Gastrocnemius medialis (tissue), 4 donors: ENCODE data around the gene PTPRJ. TPM values are rescaled to one million over a fixed set of nuclear protein-coding genes. Genes with fewer than 3 reads are reported as not detected.

ENCODE experiments used
- ATAC-seq, 2 donors: fragments of 150-250 bp; one replicate each; pipeline ENCODE4 v1.9.1; 2016
- DNase-seq, 2 donors: peaks; one replicate each; pipeline ENCODE4 v3.0.0-alpha.2; 2019
- H3K27ac ChIP-seq, 4 donors: fragments of 200-600 bp; sonication (generic); 1 replicate in 1 of 4; 2 replicates in 3 of 4; pipeline ENCODE4 v1.5.1; 2016 to 2018; ENCODE audit warnings: mild to moderate bottlenecking in 2 of 4, moderate library complexity in 1 of 4
- H3K27me3 ChIP-seq, 3 donors: fragments of 200-600 bp; sonication (generic) in 2 of 3; 1 replicate in 1 of 3; 2 replicates in 2 of 3; pipeline versions ENCODE4 v1.5.1 to v1.6.0; 2016 to 2019; ENCODE audit warnings: mild to moderate bottlenecking in 1 of 3, moderate library complexity in 1 of 3
- H3K36me3 ChIP-seq, 2 donors: fragments of 200-600 bp; sonication (generic) in 1 of 2; one replicate each; pipeline ENCODE4 v1.5.1; 2017 to 2018
- H3K4me1 ChIP-seq, 2 donors: fragments of 200-600 bp; sonication (generic) in 1 of 2; one replicate each; pipeline ENCODE4 v1.5.1; 2016 to 2017; ENCODE audit warnings: mild to moderate bottlenecking in 2 of 2
- H3K4me3 ChIP-seq, 4 donors: fragments of 200-600 bp; sonication (generic) in 3 of 4; 1 replicate in 1 of 4; 2 replicates in 3 of 4; pipeline ENCODE4 v1.5.1; 2016 to 2019; ENCODE audit warnings: mild to moderate bottlenecking in 2 of 4
- H3K9me3 ChIP-seq, 3 donors: fragments of 200-600 bp; sonication (generic) in 2 of 3; 1 replicate in 1 of 3; 2 replicates in 2 of 3; pipeline ENCODE4 v1.5.1; 2016 to 2019
- CTCF ChIP-seq, 5 experiments: fragments of 450-650 bp in 3 of 5; fragments of 200-600 bp in 2 of 5; sonication (generic) in 2 of 5; IDR thresholded peaks in 4 of 5; conservative IDR thresholded peaks in 1 of 5; 1 replicate in 4 of 5; 2 replicates in 1 of 5; pipeline ENCODE4 v1.5.1; 2016 to 2019; ENCODE audit warnings: antibody characterized with exemption in 5 of 5, mild to moderate bottlenecking in 3 of 5, moderate library complexity in 3 of 5
- POLR2A ChIP-seq, 2 donors: fragments of 450-650 bp; IDR thresholded peaks; one replicate each; pipeline ENCODE4 v1.6.1; 2017; ENCODE audit warnings: antibody characterized with exemption in 2 of 2, mild to moderate bottlenecking in 2 of 2, moderate library complexity in 2 of 2
- in situ Hi-C, 4 donors: fragments of 200-750 bp; cut with MboI; loops; one replicate each; pipeline versions ENCODE4 v1.15.0 to v1.8.0; 2017; ENCODE audit warnings: low sequenced_read_pairs in 4 of 4
- intact Hi-C: fragments of 100-400 bp; cut with DNase I; formaldehyde crosslinking; loops from one replicate; pipeline ENCODE4 v1.15.1; 2023; ENCODE audit warnings: low total_unique reads
- total RNA-seq, 4 donors: library from RNA; depleted of rRNA; stranded (reverse); fragments of >200 nt; gene quantifications; one replicate each; pipeline versions ENCODE4 v1.1.0 to v1.2.3, GENCODE V29; 2016

Gene PTPRJ
- total RNA-seq, 4 donors from 2014 or later = 5.4 to 9.0 (median 5.6) TPM

GRCh38 chr11:48005831-48006270, 25.5 kb downstream of the PTPRJ start:
- H3K36me3 ChIP-seq = no peaks in the 10 kb centered on the region
- H3K4me1 ChIP-seq = peaks cover 37 to 40% of the 10 kb centered on the region in 2 donors
- TF ChIP-seq POLR2A (IDR thresholded peaks at IDR 0.05) (no peak), CTCF (IDR thresholded peaks at IDR 0.05 in 4 of 5, conservative IDR thresholded peaks at IDR 0.05 in 1 of 5) (no peak)
- DNase-seq (no peak), ATAC-seq (no peak)
- intact Hi-C loops (no loop called here), in situ Hi-C loops (no loop called here)
- H3K27me3 ChIP-seq = no peaks in the 10 kb centered on the region
- H3K9me3 ChIP-seq = no peaks in the 10 kb centered on the region
- no peak overlapping the region for H3K27ac ChIP-seq
- H3K4me3 ChIP-seq = no peak overlapping the region

GRCh38 chr11:48006301-48006992, 26.1 kb downstream of the PTPRJ start:
- no peak overlapping the region for H3K27ac ChIP-seq
- H3K4me3 ChIP-seq = no peak overlapping the region
- H3K9me3 ChIP-seq = no peaks in the 10 kb centered on the region
- peaks cover 37 to 40% of the 10 kb centered on the region in 2 donors for H3K4me1 ChIP-seq
- TF ChIP-seq CTCF (IDR thresholded peaks at IDR 0.05 in 4 of 5, conservative IDR thresholded peaks at IDR 0.05 in 1 of 5) = no peak
- TF ChIP-seq POLR2A (IDR thresholded peaks at IDR 0.05) = no peak
- intact Hi-C loops = no loop called here
- DNase-seq (no peak), ATAC-seq (no peak)
- in situ Hi-C loops = no loop called here
- no peaks in the 10 kb centered on the region for H3K36me3 ChIP-seq
- no peaks in the 10 kb centered on the region for H3K27me3 ChIP-seq

- intact Hi-C loops = no loop called here
- H3K9me3 ChIP-seq = no peaks in the 10 kb centered on the region
- H3K27ac ChIP-seq = peak overlapping the region in 2 of 4 donors; percentile 27 to 28
- DNase-seq (peak in 1 of 2 donors; percentile 35), ATAC-seq (peak; percentile 55 to 67)
- no peaks in the 10 kb centered on the region for H3K27me3 ChIP-seq
- in situ Hi-C loops = no loop called here
- no peak for TF ChIP-seq CTCF (IDR thresholded peaks at IDR 0.05 in 4 of 5, conservative IDR thresholded peaks at IDR 0.05 in 1 of 5)
- H3K4me1 ChIP-seq = peaks cover 35 to 40% of the 10 kb centered on the region in 2 donors
- H3K36me3 ChIP-seq = no peaks in the 10 kb centered on the region
- H3K4me3 ChIP-seq = no peak overlapping the region
Measured at GRCh38 chr11:48007677-48008076, 27.3 kb downstream of the PTPRJ start.

GRCh38 chr11:48008951-48009270, 28.6 kb downstream of the PTPRJ start:
- DNase-seq (no peak), ATAC-seq (no peak)
- Histone ChIP-seq H3K4me3 (no peak overlapping the region), H3K27me3 (no peaks in the 10 kb centered on the region), H3K36me3 (no peaks in the 10 kb centered on the region), H3K27ac (no peak overlapping the region), H3K4me1 (peaks cover 23 to 31% of the 10 kb centered on the region in 2 donors), H3K9me3 (no peaks in the 10 kb centered on the region)
- in situ Hi-C loops (no loop called here), intact Hi-C loops (no loop called here)
- TF ChIP-seq POLR2A (IDR thresholded peaks at IDR 0.05) = no peak
- TF ChIP-seq CTCF (IDR thresholded peaks at IDR 0.05 in 4 of 5, conservative IDR thresholded peaks at IDR 0.05 in 1 of 5) = no peak
